NCI-H1105 (cell line): ENCODE data around the gene OVOL2.
"Not testable (repeated sequence)": the region's sequence is repeated elsewhere in the genome, so short reads cannot be mapped to it uniquely, and the experiment has no call there.

Source experiments
- DNase-seq: peaks from one replicate; lab custom pipeline; 2025; lab: John Stamatoyannopoulos, UW

The OVOL2 gene

GRCh38 chr20:18057101-18057993 lies at the start of gene OVOL2:
TSS of gene OVOL2 (minus strand) at chr20:18057916. CDS start at chr20:18057634, 282 bp downstream.
- peak; percentile 74 for DNase-seq

GRCh38 chr20:18103497-18103896 lies 45.8 kb upstream of the OVOL2 start:
- no peak for DNase-seq

GRCh38 chr20:18101125-18101810 lies 43.6 kb upstream of the OVOL2 start:
- no peak for DNase-seq

- not testable (repeated sequence) for DNase-seq
Observed at GRCh38 chr20:18100569-18100968, 42.9 kb upstream of the OVOL2 start.

GRCh38 chr20:18094191-18094590 lies 36.5 kb upstream of the OVOL2 start:
- DNase-seq = no peak

GRCh38 chr20:18093388-18093787 lies 35.7 kb upstream of the OVOL2 start:
- no peak for DNase-seq

- no peak for DNase-seq
Observed at GRCh38 chr20:18092890-18093289, 35.2 kb upstream of the OVOL2 start.

- no peak for DNase-seq
Observed at GRCh38 chr20:18091623-18092022, 33.9 kb upstream of the OVOL2 start.

GRCh38 chr20:18090477-18090876 lies 32.8 kb upstream of the OVOL2 start:
- DNase-seq = no peak

- no peak for DNase-seq
Observed at GRCh38 chr20:18090044-18090443, 32.3 kb upstream of the OVOL2 start.

GRCh38 chr20:18088841-18089240 lies 31.1 kb upstream of the OVOL2 start:
- DNase-seq = not testable (repeated sequence)

- DNase-seq = not testable (repeated sequence)
Observed at GRCh38 chr20:18088298-18088697, 30.6 kb upstream of the OVOL2 start.

GRCh38 chr20:18087054-18087453 lies 29.3 kb upstream of the OVOL2 start:
- no peak for DNase-seq

- DNase-seq = not testable (repeated sequence)
Observed at GRCh38 chr20:18080836-18081235, 23.1 kb upstream of the OVOL2 start.

- no peak for DNase-seq
Observed at GRCh38 chr20:18079756-18080353, 22.1 kb upstream of the OVOL2 start.

- DNase-seq = no peak
Observed at GRCh38 chr20:18077157-18077556, 19.4 kb upstream of the OVOL2 start.

- no peak for DNase-seq
Observed at GRCh38 chr20:18072532-18072931, 14.8 kb upstream of the OVOL2 start.

GRCh38 chr20:18066421-18067333 lies 9.0 kb upstream of the OVOL2 start:
- no peak for DNase-seq

GRCh38 chr20:18063676-18064075 lies 6.0 kb upstream of the OVOL2 start:
- no peak for DNase-seq

- DNase-seq = no peak
Observed at GRCh38 chr20:18059603-18060002, 1.9 kb upstream of the OVOL2 start.

- DNase-seq = peak; percentile 91
Observed at GRCh38 chr20:18058661-18059467, 1.1 kb upstream of the OVOL2 start.
